Smooth muscle cell (in vitro differentiated cells): ENCODE data around the gene PACC1. TPM values are rescaled to one million over a fixed set of nuclear protein-coding genes. Genes with fewer than 3 reads are reported as not detected.
"Not testable (repeated sequence)": the region's sequence is repeated elsewhere in the genome, so short reads cannot be mapped to it uniquely, and the experiment has no call there.

Experiments used
- DNase-seq: peaks from one replicate; lab custom pipeline; 2025; ENCODE audit not compliant: unreplicated experiment; lab: John Stamatoyannopoulos, UW
- H2AFZ ChIP-seq: fragments of 200-600 bp; sonication (generic); 2 replicates; pipeline ENCODE4 v1.6.0; 2016; ENCODE audit warnings: antibody characterized with exemption, low read depth, mild to moderate bottlenecking
- H3F3A ChIP-seq: fragments of 200-600 bp; sonication (generic); 2 replicates; pipeline ENCODE4 v1.6.0; 2017; ENCODE audit warnings: antibody characterized with exemption, low read depth
- H3K27ac ChIP-seq: fragments of 200-600 bp; sonication (generic); 2 replicates; pipeline ENCODE4 v1.5.1; 2016; ENCODE audit warnings: low read depth, mild to moderate bottlenecking
- H3K27me3 ChIP-seq: fragments of 200-600 bp; sonication (generic); 2 replicates; pipeline ENCODE4 v1.6.1; 2016; ENCODE audit warnings: low read depth, mild to moderate bottlenecking
- H3K36me3 ChIP-seq: fragments of 200-600 bp; sonication (generic); 2 replicates; pipeline ENCODE4 v1.5.1; 2016; ENCODE audit warnings: low read depth
- H3K4me1 ChIP-seq: fragments of 200-600 bp; sonication (generic); 2 replicates; pipeline ENCODE4 v1.5.1; 2016; ENCODE audit warnings: low read depth
- H3K4me2 ChIP-seq: fragments of 200-600 bp; sonication (generic); 2 replicates; pipeline ENCODE4 v1.6.0; 2016; ENCODE audit warnings: mild to moderate bottlenecking
- H3K4me3 ChIP-seq: fragments of 200-600 bp; sonication (generic); 2 replicates; pipeline ENCODE4 v1.5.1; 2016; ENCODE audit warnings: mild to moderate bottlenecking
- H3K79me2 ChIP-seq: fragments of 200-600 bp; sonication (generic); 2 replicates; pipeline ENCODE4 v1.6.0; 2016; ENCODE audit warnings: low read depth, mild to moderate bottlenecking
- H3K9ac ChIP-seq: fragments of 200-600 bp; sonication (generic); 2 replicates; pipeline ENCODE4 v1.6.0; 2016; ENCODE audit warnings: low read depth
- H3K9me3 ChIP-seq: fragments of 200-600 bp; sonication (generic); replicated peaks from 2 replicates; pipeline ENCODE4 v1.5.1; 2016; ENCODE audit warnings: low read depth
- H4K20me1 ChIP-seq: fragments of 200-600 bp; sonication (generic); 2 replicates; pipeline ENCODE4 v1.6.0; 2016; ENCODE audit warnings: low read depth
- WGBS: methylation state at CpG from one replicate; pipeline ENCODE4 v1.1.7; 2016; ENCODE audit warnings: low lambda C conversion rate; 5-methylcytosine and 5-hydroxymethylcytosine counted together
- polyA plus RNA-seq: library from polyadenylated mRNA; unstranded; fragments of >200 nt; fragmentation: Nextera tagmentation; extraction: Ambion mirVana; gene quantifications from 2 replicates; pipeline ENCODE4 v1.2.1, GENCODE V29; 2016
- total RNA-seq: library from RNA; depleted of rRNA; stranded (reverse); fragments of >200 nt; gene quantifications from 2 replicates; pipeline ENCODE4 v1.2.3, GENCODE V29; 2014
- TF ChIP-seq, protein P1 (sequence below): fragments of 200-600 bp; sonication (generic); IDR thresholded peaks from 2 replicates; pipeline ENCODE4 v1.5.1; 2017; ENCODE audit warnings: borderline replicate concordance, mild to moderate bottlenecking, antibody characterized with exemption; ENCODE audit not compliant: insufficient read depth, poor library complexity, severe bottlenecking

The PACC1 gene
- total and polyA plus RNA-seq, 2 experiments from 2014 or later: 8.5 to 8.8 TPM

GRCh38 chr1:212323066-212323465 lies 91.6 kb downstream of the PACC1 start:
- 73% methylated on average over 3 of the region's 3 CpGs for WGBS
- Histone ChIP-seq H3K4me1 (no peaks in the 10 kb centered on the region), H3K36me3 (no peaks in the 10 kb centered on the region), H2AFZ (no peak overlapping the region), H3K9me3 (no peaks in the 10 kb centered on the region), H3K27me3 (no peaks in the 10 kb centered on the region), H4K20me1 (peaks cover 17% of the 10 kb centered on the region), H3K27ac (no peak overlapping the region), H3K4me2 (no peak overlapping the region), H3K9ac (no peak overlapping the region), H3F3A (no peaks in the 10 kb centered on the region), H3K4me3 (no peak overlapping the region), H3K79me2 (peaks cover 9% of the 10 kb centered on the region)
- TF ChIP-seq, protein P1, sequence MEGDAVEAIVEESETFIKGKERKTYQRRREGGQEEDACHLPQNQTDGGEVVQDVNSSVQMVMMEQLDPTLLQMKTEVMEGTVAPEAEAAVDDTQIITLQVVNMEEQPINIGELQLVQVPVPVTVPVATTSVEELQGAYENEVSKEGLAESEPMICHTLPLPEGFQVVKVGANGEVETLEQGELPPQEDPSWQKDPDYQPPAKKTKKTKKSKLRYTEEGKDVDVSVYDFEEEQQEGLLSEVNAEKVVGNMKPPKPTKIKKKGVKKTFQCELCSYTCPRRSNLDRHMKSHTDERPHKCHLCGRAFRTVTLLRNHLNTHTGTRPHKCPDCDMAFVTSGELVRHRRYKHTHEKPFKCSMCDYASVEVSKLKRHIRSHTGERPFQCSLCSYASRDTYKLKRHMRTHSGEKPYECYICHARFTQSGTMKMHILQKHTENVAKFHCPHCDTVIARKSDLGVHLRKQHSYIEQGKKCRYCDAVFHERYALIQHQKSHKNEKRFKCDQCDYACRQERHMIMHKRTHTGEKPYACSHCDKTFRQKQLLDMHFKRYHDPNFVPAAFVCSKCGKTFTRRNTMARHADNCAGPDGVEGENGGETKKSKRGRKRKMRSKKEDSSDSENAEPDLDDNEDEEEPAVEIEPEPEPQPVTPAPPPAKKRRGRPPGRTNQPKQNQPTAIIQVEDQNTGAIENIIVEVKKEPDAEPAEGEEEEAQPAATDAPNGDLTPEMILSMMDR: no peak
- DNase-seq: no peak

- not testable (repeated sequence) for H3K36me3 ChIP-seq, H3K9ac ChIP-seq, H3K4me3 ChIP-seq, H3K27me3 ChIP-seq, H2AFZ ChIP-seq, H3K4me2 ChIP-seq, DNase-seq, H3K27ac ChIP-seq, H3K9me3 ChIP-seq, H3F3A ChIP-seq, H3K4me1 ChIP-seq
- peaks cover 31% of the 10 kb centered on the region for H4K20me1 ChIP-seq
- H3K79me2 ChIP-seq: peaks cover 17% of the 10 kb centered on the region
- 100% methylated on average over 1 of the region's 34 CpGs for WGBS
These were observed 93.7 kb downstream of the PACC1 start for GRCh38 chr1:212321031-212321430.

GRCh38 chr1:212317916-212318315 lies 96.8 kb downstream of the PACC1 start:
- Histone ChIP-seq H3K4me2 (no peak overlapping the region), H2AFZ (no peak overlapping the region), H3F3A (no peaks in the 10 kb centered on the region), H3K27ac (no peak overlapping the region), H3K4me3 (no peak overlapping the region), H3K9ac (no peak overlapping the region), H4K20me1 (peaks cover 27% of the 10 kb centered on the region), H3K36me3 (no peaks in the 10 kb centered on the region), H3K4me1 (no peaks in the 10 kb centered on the region), H3K27me3 (no peaks in the 10 kb centered on the region), H3K79me2 (peaks cover 33% of the 10 kb centered on the region), H3K9me3 (no peaks in the 10 kb centered on the region)
- DNase-seq: no peak
- TF ChIP-seq, protein P1: no peak
- WGBS: 98% methylated on average over 2 of the region's 2 CpGs

DNA sequence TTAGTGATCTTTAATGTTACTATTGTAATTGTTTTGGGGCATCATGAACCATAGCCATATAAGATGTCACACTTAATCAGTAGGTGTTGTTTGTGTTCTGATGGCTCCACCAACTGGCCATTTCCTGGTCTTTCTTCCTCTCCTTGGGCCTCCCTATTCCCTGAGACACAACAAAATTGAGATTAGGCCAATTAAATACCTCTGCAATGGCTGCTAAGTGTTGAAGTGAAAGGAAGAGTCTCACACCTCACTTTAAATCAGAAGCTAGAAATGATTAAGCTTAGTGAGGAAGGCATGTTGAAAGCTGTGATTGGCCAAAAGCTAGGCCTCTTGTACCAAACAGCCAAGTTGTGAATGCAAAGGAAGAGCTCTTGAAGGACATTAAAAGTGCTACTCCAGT lies 98.8 kb downstream of the PACC1 start:
- Histone ChIP-seq H2AFZ (no peak overlapping the region), H3K36me3 (no peaks in the 10 kb centered on the region), H4K20me1 (peaks cover 24% of the 10 kb centered on the region), H3K9me3 (no peaks in the 10 kb centered on the region), H3K27ac (no peak overlapping the region), H3K79me2 (peaks cover 51% of the 10 kb centered on the region), H3K4me3 (no peak overlapping the region), H3F3A (no peaks in the 10 kb centered on the region), H3K4me1 (no peaks in the 10 kb centered on the region), H3K4me2 (no peak overlapping the region), H3K9ac (no peak overlapping the region), H3K27me3 (no peaks in the 10 kb centered on the region)
- no peak for DNase-seq
- TF ChIP-seq, protein P1: peak; percentile 11
